ENCODE data around the gene BANF2. TPM values are rescaled to one million over a fixed set of nuclear protein-coding genes. Genes with fewer than 3 reads are reported as not detected.
A peak's percentile ranks its signal among the peaks of the same experiment; 100 is the strongest.
"Not testable (repeated sequence)": the region's sequence is repeated elsewhere in the genome, so short reads cannot be mapped to it uniquely, and the experiment has no call there.

Gene BANF2
- not detected for total RNA-seq

GRCh38 chr20:17699931-17700351, at the start of gene BANF2:
TSS of gene BANF2 (plus strand) at chr20:17699966. CDS start at chr20:17725026, 25,060 bp downstream.
- DNase-seq (ENCODE audit: low spot score in 2 of 2) (no peak), ATAC-seq (no peak)
- no peaks in the 10 kb centered on the region for H3K36me3 Mint-ChIP-seq
- H3K27ac Mint-ChIP-seq = peak within 1 kb of the TSS in 1 of 2 donors; percentile 19
- H3K9me3 Mint-ChIP-seq = peaks cover 0 to 3% of the 10 kb centered on the region in 2 donors

- no peaks in the 10 kb centered on the region for H3K36me3 Mint-ChIP-seq
- ATAC-seq (no peak), DNase-seq (ENCODE audit: low spot score in 2 of 2) (no peak)
- no peaks in the 10 kb centered on the region for H3K9me3 Mint-ChIP-seq
- no peak overlapping the region for H3K27ac Mint-ChIP-seq
These were observed 49.3 kb upstream of the BANF2 start for GRCh38 chr20:17650301-17651128.

GRCh38 chr20:17651129-17651759, 48.5 kb upstream of the BANF2 start:
- ATAC-seq (no peak), DNase-seq (ENCODE audit: low spot score in 2 of 2) (no peak)
- Mint-ChIP-seq H3K9me3 (no peaks in the 10 kb centered on the region), H3K27ac (no peak overlapping the region), H3K36me3 (no peaks in the 10 kb centered on the region)

GRCh38 chr20:17651760-17652388, 47.9 kb upstream of the BANF2 start:
- ATAC-seq (peak in 1 of 2 donors; percentile 22), DNase-seq (ENCODE audit: low spot score in 2 of 2) (no peak)

GRCh38 chr20:17652411-17652810, 47.4 kb upstream of the BANF2 start:
- DNase-seq (ENCODE audit: low spot score in 2 of 2) (no peak), ATAC-seq (no peak)
- Mint-ChIP-seq H3K9me3 (no peaks in the 10 kb centered on the region), H3K27ac (no peak overlapping the region), H3K36me3 (peaks cover 0 to under 1% of the 10 kb centered on the region in 2 donors)

More at GRCh38 chr20:17651760-17652388, 47.9 kb upstream of the BANF2 start:
- Mint-ChIP-seq H3K9me3 (no peaks in the 10 kb centered on the region), H3K36me3 (no peaks in the 10 kb centered on the region), H3K27ac (no peak overlapping the region)

- no peak overlapping the region for H3K27ac Mint-ChIP-seq
- H3K9me3 Mint-ChIP-seq = peaks cover 0 to 7% of the 10 kb centered on the region in 2 donors
- DNase-seq (ENCODE audit: low spot score in 2 of 2) (no peak), ATAC-seq (no peak)
- peaks cover 0 to 17% of the 10 kb centered on the region in 2 donors for H3K36me3 Mint-ChIP-seq
These were observed 45.7 kb upstream of the BANF2 start for GRCh38 chr20:17653835-17654648.

- no peak for DNase-seq (ENCODE audit: low spot score in 2 of 2)
- no peak for ATAC-seq
- H3K9me3 Mint-ChIP-seq = peaks cover 0 to 8% of the 10 kb centered on the region in 2 donors
- no peak overlapping the region for H3K27ac Mint-ChIP-seq
- peaks cover 0 to 21% of the 10 kb centered on the region in 2 donors for H3K36me3 Mint-ChIP-seq
These were observed 45.0 kb upstream of the BANF2 start for GRCh38 chr20:17654649-17655285.

GRCh38 chr20:17655286-17655651, 44.5 kb upstream of the BANF2 start:
- ATAC-seq = no peak
- Mint-ChIP-seq H3K9me3 (peaks cover 0 to 14% of the 10 kb centered on the region in 2 donors), H3K36me3 (peaks cover 1 to 26% of the 10 kb centered on the region in 2 donors), H3K27ac (no peak overlapping the region)
- no peak for DNase-seq (ENCODE audit: low spot score in 2 of 2)

- Mint-ChIP-seq H3K36me3 (peaks cover 6 to 32% of the 10 kb centered on the region in 2 donors), H3K9me3 (peaks cover 0 to 18% of the 10 kb centered on the region in 2 donors), H3K27ac (peak overlapping the region in 1 of 2 donors; percentile 27)
- ATAC-seq = no peak
- DNase-seq (ENCODE audit: low spot score in 2 of 2) = no peak
These were observed 43.8 kb upstream of the BANF2 start for GRCh38 chr20:17655865-17656479.

- peak in 1 of 2 donors; percentile 25 for DNase-seq (ENCODE audit: low spot score in 2 of 2)
- peaks cover 0 to 18% of the 10 kb centered on the region in 2 donors for H3K9me3 Mint-ChIP-seq
- H3K27ac Mint-ChIP-seq = peak overlapping the region in 1 of 2 donors; percentile 75
- no peak for ATAC-seq
- H3K36me3 Mint-ChIP-seq = peaks cover 6 to 32% of the 10 kb centered on the region in 2 donors
These were observed 42.5 kb upstream of the BANF2 start for GRCh38 chr20:17657079-17657825.

GRCh38 chr20:17657898-17658647, 41.7 kb upstream of the BANF2 start:
- H3K27ac Mint-ChIP-seq = no peak overlapping the region
- ATAC-seq (no peak), DNase-seq (ENCODE audit: low spot score in 2 of 2) (peak in 1 of 2 donors; percentile 43)
- peaks cover 0 to 18% of the 10 kb centered on the region in 2 donors for H3K9me3 Mint-ChIP-seq
- peaks cover 6 to 32% of the 10 kb centered on the region in 2 donors for H3K36me3 Mint-ChIP-seq

GRCh38 chr20:17658648-17658993, 41.1 kb upstream of the BANF2 start:
- peaks cover 0 to 18% of the 10 kb centered on the region in 2 donors for H3K9me3 Mint-ChIP-seq
- peaks cover 6 to 32% of the 10 kb centered on the region in 2 donors for H3K36me3 Mint-ChIP-seq
- H3K27ac Mint-ChIP-seq = no peak overlapping the region
- DNase-seq (ENCODE audit: low spot score in 2 of 2) = no peak
- ATAC-seq = no peak

GRCh38 chr20:17659344-17659743, 40.4 kb upstream of the BANF2 start:
- peaks cover 0 to 18% of the 10 kb centered on the region in 2 donors for H3K9me3 Mint-ChIP-seq
- not testable (repeated sequence) for H3K27ac Mint-ChIP-seq; DNase-seq (ENCODE audit: low spot score in 2 of 2); ATAC-seq
- H3K36me3 Mint-ChIP-seq = peaks cover 6 to 32% of the 10 kb centered on the region in 2 donors

- DNase-seq (ENCODE audit: low spot score in 2 of 2) (peak in 1 of 2 donors; percentile 25), ATAC-seq (no peak)
- Mint-ChIP-seq H3K9me3 (peaks cover 0 to 18% of the 10 kb centered on the region in 2 donors), H3K27ac (no peak overlapping the region), H3K36me3 (peaks cover 6 to 32% of the 10 kb centered on the region in 2 donors)
These were observed 40.0 kb upstream of the BANF2 start for GRCh38 chr20:17659801-17660200.
